Measurements from ENCODE around the gene MAPK14.

- TF ChIP-seq, protein P1, sequence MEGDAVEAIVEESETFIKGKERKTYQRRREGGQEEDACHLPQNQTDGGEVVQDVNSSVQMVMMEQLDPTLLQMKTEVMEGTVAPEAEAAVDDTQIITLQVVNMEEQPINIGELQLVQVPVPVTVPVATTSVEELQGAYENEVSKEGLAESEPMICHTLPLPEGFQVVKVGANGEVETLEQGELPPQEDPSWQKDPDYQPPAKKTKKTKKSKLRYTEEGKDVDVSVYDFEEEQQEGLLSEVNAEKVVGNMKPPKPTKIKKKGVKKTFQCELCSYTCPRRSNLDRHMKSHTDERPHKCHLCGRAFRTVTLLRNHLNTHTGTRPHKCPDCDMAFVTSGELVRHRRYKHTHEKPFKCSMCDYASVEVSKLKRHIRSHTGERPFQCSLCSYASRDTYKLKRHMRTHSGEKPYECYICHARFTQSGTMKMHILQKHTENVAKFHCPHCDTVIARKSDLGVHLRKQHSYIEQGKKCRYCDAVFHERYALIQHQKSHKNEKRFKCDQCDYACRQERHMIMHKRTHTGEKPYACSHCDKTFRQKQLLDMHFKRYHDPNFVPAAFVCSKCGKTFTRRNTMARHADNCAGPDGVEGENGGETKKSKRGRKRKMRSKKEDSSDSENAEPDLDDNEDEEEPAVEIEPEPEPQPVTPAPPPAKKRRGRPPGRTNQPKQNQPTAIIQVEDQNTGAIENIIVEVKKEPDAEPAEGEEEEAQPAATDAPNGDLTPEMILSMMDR (conservative IDR thresholded peaks at IDR 0.05; ENCODE audit: low read depth, low read length), result no peak
- no peak for TF ChIP-seq EZH2phosphoT487 (IDR thresholded peaks at IDR 0.05; ENCODE audit: borderline replicate concordance, low read length)
- no peak for TF ChIP-seq EZH2 (IDR thresholded peaks at IDR 0.05; ENCODE audit: low read length, unreplicated experiment)
These were observed 95.1 kb downstream of the MAPK14 start for GRCh38 chr6:36122495-36123269.

Measured in PC-3 (cell line).